HG03066 (cell line): ENCODE measurements around the gene BACH2.
"Not testable (repeated sequence)": the region's sequence is repeated elsewhere in the genome, so short reads cannot be mapped to it uniquely, and the experiment has no call there.

Source experiments
- ATAC-seq: cut with Tn5 transposase; IDR thresholded peaks from one replicate; pipeline ENCODE4 v1.9.1; 2021; ENCODE audit warnings: low read depth; ENCODE audit not compliant: unreplicated experiment

The BACH2 gene

GRCh38 chr6:89932245-89932802 lies 364.3 kb downstream of the BACH2 start:
- no peak for ATAC-seq

GRCh38 chr6:89930789-89931188 lies 365.9 kb downstream of the BACH2 start:
- ATAC-seq: no peak

GRCh38 chr6:89928604-89929003 lies 368.0 kb downstream of the BACH2 start:
- ATAC-seq: no peak

- ATAC-seq: no peak
Measured at GRCh38 chr6:89927791-89928550, 368.7 kb downstream of the BACH2 start.

- no peak for ATAC-seq
Measured at GRCh38 chr6:89927264-89927663, 369.4 kb downstream of the BACH2 start.

GRCh38 chr6:89925826-89926225 lies 370.8 kb downstream of the BACH2 start:
- ATAC-seq: no peak

GRCh38 chr6:89924231-89924630 lies 372.4 kb downstream of the BACH2 start:
- ATAC-seq: no peak

- ATAC-seq: no peak
Measured at GRCh38 chr6:89921691-89922090, 375.0 kb downstream of the BACH2 start.

GRCh38 chr6:89921197-89921596 lies 375.4 kb downstream of the BACH2 start:
- no peak for ATAC-seq

GRCh38 chr6:89917801-89918366 lies 378.8 kb downstream of the BACH2 start:
- no peak for ATAC-seq

GRCh38 chr6:89917216-89917615 lies 379.4 kb downstream of the BACH2 start:
- ATAC-seq: no peak

- no peak for ATAC-seq
Measured at GRCh38 chr6:89916136-89916920, 380.3 kb downstream of the BACH2 start.

GRCh38 chr6:89910902-89911240 lies 385.8 kb downstream of the BACH2 start:
- no peak for ATAC-seq

- not testable (repeated sequence) for ATAC-seq
Measured at GRCh38 chr6:89910001-89910901, 386.4 kb downstream of the BACH2 start.

GRCh38 chr6:89895276-89895874 lies 401.3 kb downstream of the BACH2 start:
- ATAC-seq: no peak

GRCh38 chr6:89894169-89894568 lies 402.5 kb downstream of the BACH2 start, which contains the start of gene GJA10:
GJA10 (plus strand) TSS chr6:89894469; CDS start chr6:89894469, 0 bp downstream.
- ATAC-seq: no peak

GRCh38 chr6:89892577-89892976 lies 404.1 kb downstream of the BACH2 start:
- not testable (repeated sequence) for ATAC-seq

GRCh38 chr6:89890845-89891528 lies 405.7 kb downstream of the BACH2 start:
- ATAC-seq: not testable (repeated sequence)

GRCh38 chr6:89888871-89889270 lies 407.8 kb downstream of the BACH2 start:
- no peak for ATAC-seq
